ENCODE measurements around the gene SLC7A6OS. TPM values are rescaled to one million over a fixed set of nuclear protein-coding genes. Genes with fewer than 3 reads are reported as not detected.
A peak's percentile ranks its signal among the peaks of the same experiment; 100 is the strongest.

The SLC7A6OS gene
- total and polyA plus RNA-seq, 2 experiments from 2014 or later = 8.5 to 15.8 TPM

DNA sequence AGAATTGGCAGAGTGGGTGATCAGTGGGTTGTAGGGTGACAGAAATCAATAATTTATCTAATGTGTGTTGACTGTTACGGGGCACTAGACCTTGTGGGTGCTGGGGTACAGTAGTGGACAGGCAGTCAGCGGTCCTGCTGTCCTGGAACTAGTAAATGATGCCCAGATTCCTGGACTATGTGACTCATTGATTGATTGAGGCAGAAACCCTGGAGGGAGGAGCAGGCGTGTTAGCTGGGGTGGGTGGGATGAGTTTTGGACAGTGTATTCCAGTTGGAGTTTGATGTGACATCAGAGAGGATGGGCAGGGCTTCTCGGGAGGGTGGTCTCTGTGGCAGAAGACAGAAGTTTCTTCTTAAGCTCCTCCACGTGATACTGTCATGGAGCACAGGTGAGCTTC is 24.4 kb upstream of the SLC7A6OS start:
- Histone ChIP-seq H2AFZ (no peak overlapping the region), H3K36me3 (ENCODE audit: low read depth) (peaks cover 6% of the 10 kb centered on the region; the same call in 1 of the 2 replicates), H3K4me2 (ENCODE audit: unreplicated experiment) (peak overlapping the region; percentile 28), H3K9me2 (ENCODE audit: insufficient read depth) (no peaks in the 10 kb centered on the region), H4K20me1 (ENCODE audit: insufficient read depth) (no peaks in the 10 kb centered on the region), H3K9ac (0 out of 2 replicates have a peak overlapping the region, but pooled peaks have one; percentile 51), H3K4me3 (no peak overlapping the region), H3K27ac (peak overlapping the region; percentile 84), H3K79me2 (ENCODE audit: insufficient read depth) (no peaks in the 10 kb centered on the region), H3F3A (ENCODE audit: insufficient read depth) (peaks cover 42% of the 10 kb centered on the region), H3K9me3 (ENCODE audit: low read depth) (no peaks in the 10 kb centered on the region), H3K4me1 (ENCODE audit: insufficient read depth) (peaks cover 39% of the 10 kb centered on the region), H3K27me3 (replicated peaks; ENCODE audit: insufficient read depth) (no peaks in the 10 kb centered on the region)
- WGBS, 2 experiments (ENCODE audit: low coverage in 1 of 2, low lambda C conversion rate in 2 of 2, missing lambda C conversion rate in 2 of 2) = 80 to 85% methylated on average over 5 of the region's 5 CpGs
- peak; percentile 77 for DNase-seq
- in situ Hi-C loops (cut with MboI) = no loop called here
- TF ChIP-seq EZH2 (IDR thresholded peaks at IDR 0.05; ENCODE audit: insufficient read depth, poor library complexity, severe bottlenecking) (no peak), EZH2phosphoT487 (IDR thresholded peaks at IDR 0.05; ENCODE audit: insufficient read depth, low read depth) (no peak)

DNA sequence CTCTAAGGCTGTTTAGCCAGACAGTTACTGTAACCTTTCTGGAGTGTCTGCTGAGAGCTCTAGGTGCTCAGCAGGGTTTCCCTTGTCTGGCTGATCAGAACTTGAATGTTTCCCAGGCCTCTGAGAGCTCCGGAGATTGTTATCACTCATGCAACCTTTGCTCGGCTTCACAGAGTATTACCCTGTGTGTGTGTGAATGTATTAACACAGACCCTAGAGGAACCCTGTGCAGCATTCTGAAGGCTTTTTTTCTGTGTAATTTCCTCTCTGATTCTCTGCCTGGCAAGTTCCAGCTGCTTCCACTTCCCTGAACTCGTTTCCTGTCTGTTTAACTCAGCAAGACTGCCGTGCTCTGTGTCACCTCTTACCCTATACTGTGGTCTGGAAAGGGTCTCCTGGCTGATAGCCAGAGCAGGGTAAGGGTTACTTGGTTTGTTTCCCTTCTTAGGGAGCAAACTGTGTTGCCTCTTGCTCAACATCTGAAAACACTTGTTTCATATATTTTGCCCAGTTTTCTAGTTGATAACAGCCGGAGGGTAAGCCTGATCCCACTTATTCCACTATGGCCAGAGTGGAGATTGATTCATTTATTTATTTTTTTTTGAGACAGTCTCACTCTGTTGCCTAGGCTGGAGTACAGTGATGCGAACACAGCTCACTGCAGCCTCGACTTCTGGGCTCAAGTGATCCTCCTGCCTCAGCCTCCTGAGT is 21.8 kb upstream of the SLC7A6OS start:
- H3K9ac ChIP-seq = peak overlapping the region; percentile 54; the same call in 1 of the 2 replicates
- H3K27ac ChIP-seq = peak overlapping the region; percentile 84
- no peaks in the 10 kb centered on the region for H4K20me1 ChIP-seq (ENCODE audit: insufficient read depth)
- H3K9me2 ChIP-seq (ENCODE audit: insufficient read depth) = no peaks in the 10 kb centered on the region
- WGBS, 2 experiments (ENCODE audit: low coverage in 1 of 2, low lambda C conversion rate in 2 of 2, missing lambda C conversion rate in 2 of 2) = 47 to 49% methylated on average over 7 of the region's 7 CpGs
- H3K36me3 ChIP-seq (ENCODE audit: low read depth) = peaks cover 16% of the 10 kb centered on the region; the same call in 1 of the 2 replicates
- peaks cover 39% of the 10 kb centered on the region for H3K4me1 ChIP-seq (ENCODE audit: insufficient read depth)
- in situ Hi-C loops (cut with MboI) = no loop called here
- TF ChIP-seq EZH2phosphoT487 (IDR thresholded peaks at IDR 0.05; ENCODE audit: insufficient read depth, low read depth) (no peak), EZH2 (IDR thresholded peaks at IDR 0.05; ENCODE audit: insufficient read depth, poor library complexity, severe bottlenecking) (no peak)
- no peak overlapping the region for H3K4me3 ChIP-seq
- H3F3A ChIP-seq (ENCODE audit: insufficient read depth) = peaks cover 42% of the 10 kb centered on the region
- H2AFZ ChIP-seq = peak overlapping the region; percentile 3; the same call in 1 of the 2 replicates
- H3K27me3 ChIP-seq (replicated peaks; ENCODE audit: insufficient read depth) = no peaks in the 10 kb centered on the region
- H3K4me2 ChIP-seq (ENCODE audit: unreplicated experiment) = peak overlapping the region; percentile 40
- H3K79me2 ChIP-seq (ENCODE audit: insufficient read depth) = no peaks in the 10 kb centered on the region
- peak; percentile 52 for DNase-seq
- H3K9me3 ChIP-seq (ENCODE audit: low read depth) = no peaks in the 10 kb centered on the region

DNA sequence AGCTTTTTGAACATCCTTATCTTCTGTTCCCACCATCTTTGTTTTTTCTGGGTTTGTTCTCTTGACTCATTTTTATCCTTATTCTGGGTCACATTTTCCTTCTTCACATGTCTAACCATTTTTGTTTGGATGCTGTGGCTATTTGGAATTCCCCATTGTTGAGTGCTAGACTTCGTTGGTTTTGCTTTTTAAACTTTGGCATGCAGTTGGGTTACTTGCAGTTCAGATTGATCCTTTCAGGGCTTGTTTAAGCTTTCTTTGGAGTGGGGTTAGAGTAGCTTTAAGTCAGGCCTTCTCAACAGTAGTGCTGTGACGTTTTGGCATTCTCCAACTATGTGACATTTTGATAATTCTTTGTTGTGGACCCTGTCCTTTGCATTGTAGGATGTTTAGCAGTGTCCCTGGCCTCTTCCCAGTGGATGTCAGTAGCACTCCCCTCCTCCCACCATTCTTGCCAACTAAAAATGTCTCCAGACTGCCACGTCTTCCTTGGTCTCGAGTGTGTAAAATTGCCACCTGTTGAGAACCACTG is 21.2 kb upstream of the SLC7A6OS start:
- no peaks in the 10 kb centered on the region for H3K27me3 ChIP-seq (replicated peaks; ENCODE audit: insufficient read depth)
- H3K4me1 ChIP-seq (ENCODE audit: insufficient read depth) = peaks cover 39% of the 10 kb centered on the region
- H3K36me3 ChIP-seq (ENCODE audit: low read depth) = peaks cover 16% of the 10 kb centered on the region; the same call in 1 of the 2 replicates
- peak overlapping the region; percentile 84 for H3K27ac ChIP-seq
- in situ Hi-C loops (cut with MboI) = no loop called here
- H4K20me1 ChIP-seq (ENCODE audit: insufficient read depth) = no peaks in the 10 kb centered on the region
- no peaks in the 10 kb centered on the region for H3K79me2 ChIP-seq (ENCODE audit: insufficient read depth)
- no peaks in the 10 kb centered on the region for H3K9me3 ChIP-seq (ENCODE audit: low read depth)
- H3K9me2 ChIP-seq (ENCODE audit: insufficient read depth) = no peaks in the 10 kb centered on the region
- TF ChIP-seq EZH2phosphoT487 (IDR thresholded peaks at IDR 0.05; ENCODE audit: insufficient read depth, low read depth) (no peak), EZH2 (IDR thresholded peaks at IDR 0.05; ENCODE audit: insufficient read depth, poor library complexity, severe bottlenecking) (no peak)
- WGBS, 2 experiments (ENCODE audit: low coverage in 1 of 2, low lambda C conversion rate in 2 of 2, missing lambda C conversion rate in 2 of 2) = 57% methylated on average over 4 of the region's 4 CpGs
- peak overlapping the region; percentile 54 for H3K9ac ChIP-seq
- H3K4me3 ChIP-seq = no peak overlapping the region
- peak overlapping the region; percentile 3; the same call in 1 of the 2 replicates for H2AFZ ChIP-seq
- H3F3A ChIP-seq (ENCODE audit: insufficient read depth) = peaks cover 42% of the 10 kb centered on the region
- peak overlapping the region; percentile 40 for H3K4me2 ChIP-seq (ENCODE audit: unreplicated experiment)
- DNase-seq = peak; percentile 68

DNA sequence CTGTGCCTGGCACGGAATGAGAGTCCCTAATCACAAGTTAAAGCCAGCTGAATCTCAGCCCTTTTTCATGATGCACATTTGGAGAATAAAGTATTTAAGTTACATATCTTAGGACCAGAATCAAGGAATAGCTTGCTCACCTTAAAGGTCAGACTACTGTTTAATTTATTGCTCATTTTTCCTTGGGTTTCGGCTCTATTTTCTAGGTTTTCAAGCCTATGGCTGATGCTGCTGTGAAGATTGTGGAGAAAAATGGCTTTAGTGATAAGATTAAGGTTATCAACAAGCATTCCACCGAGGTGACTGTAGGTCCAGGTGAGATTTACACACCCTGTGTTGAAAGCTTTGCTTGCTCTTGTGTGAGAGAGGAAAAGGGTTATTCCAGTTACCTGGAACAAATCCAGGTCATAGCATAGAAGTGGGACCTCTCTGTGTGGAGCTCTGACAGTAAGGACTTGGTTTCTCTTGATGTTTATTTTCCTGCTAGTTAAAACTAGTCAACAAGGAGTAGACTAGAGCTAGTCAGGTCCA is 18.2 kb upstream of the SLC7A6OS start:
- WGBS, 2 experiments (ENCODE audit: low coverage in 1 of 2, low lambda C conversion rate in 2 of 2, missing lambda C conversion rate in 2 of 2) = 31 to 37% methylated on average over 3 of the region's 3 CpGs
- no peak overlapping the region for H3K27ac ChIP-seq

More for the DNA sequence above, 18.2 kb upstream of the SLC7A6OS start:
- no peak overlapping the region for H3K4me3 ChIP-seq
- no peak for DNase-seq
- H3K9me2 ChIP-seq (ENCODE audit: insufficient read depth) = no peaks in the 10 kb centered on the region
- in situ Hi-C loops (cut with MboI) = no loop called here
- no peak overlapping the region for H3K9ac ChIP-seq
- no peak overlapping the region for H2AFZ ChIP-seq
- no peaks in the 10 kb centered on the region for H4K20me1 ChIP-seq (ENCODE audit: insufficient read depth)
- peaks cover 26% of the 10 kb centered on the region; the same call in 1 of the 2 replicates for H3K36me3 ChIP-seq (ENCODE audit: low read depth)
- no peak overlapping the region for H3K4me2 ChIP-seq (ENCODE audit: unreplicated experiment)
- H3K79me2 ChIP-seq (ENCODE audit: insufficient read depth) = no peaks in the 10 kb centered on the region
- no peaks in the 10 kb centered on the region for H3K9me3 ChIP-seq (ENCODE audit: low read depth)
- TF ChIP-seq EZH2 (IDR thresholded peaks at IDR 0.05; ENCODE audit: insufficient read depth, poor library complexity, severe bottlenecking) = no peak
- no peak for TF ChIP-seq EZH2phosphoT487 (IDR thresholded peaks at IDR 0.05; ENCODE audit: insufficient read depth, low read depth)
- no peaks in the 10 kb centered on the region for H3K27me3 ChIP-seq (replicated peaks; ENCODE audit: insufficient read depth)
- peaks cover 31% of the 10 kb centered on the region for H3F3A ChIP-seq (ENCODE audit: insufficient read depth)
- peaks cover 27% of the 10 kb centered on the region for H3K4me1 ChIP-seq (ENCODE audit: insufficient read depth)
